Measurements from ENCODE around the gene FFAR2. TPM values are rescaled to one million over a fixed set of nuclear protein-coding genes. Genes with fewer than 3 reads are reported as not detected.
"Not testable (repeated sequence)": the region's sequence is repeated elsewhere in the genome, so short reads cannot be mapped to it uniquely, and the experiment has no call there.

The FFAR2 gene
- 2.6 TPM for total RNA-seq
- long read RNA-seq, partial matches to known transcripts: 0 of 4 reads
- long read RNA-seq, other reads (novel, unspliced or antisense): 1 of 4 reads

- no peak for TF ChIP-seq CTCF (IDR thresholded peaks at IDR 0.05)
- Histone ChIP-seq H3K4me3 (no peak within 1 kb of the TSS), H3K27me3 (no peaks in the 10 kb centered on the region), H3K4me1 (peaks cover 13% of the 10 kb centered on the region), H3K27ac (no peak within 1 kb of the TSS), H3K36me3 (no peaks in the 10 kb centered on the region), H3K9me3 (no peaks in the 10 kb centered on the region)
- intact Hi-C loops (cut with DNase I): no loop called here
- DNase-seq (no peak), ATAC-seq (no peak)
Observed at GRCh38 chr19:35447606-35448469, at the start of gene FFAR2. TSS of gene FFAR2 (plus strand) at chr19:35448257. CDS start at chr19:35449715, 1,458 bp downstream.

- Histone ChIP-seq H3K9me3 (no peaks in the 10 kb centered on the region), H3K36me3 (no peaks in the 10 kb centered on the region), H3K4me1 (peaks cover 5% of the 10 kb centered on the region), H3K27me3 (no peaks in the 10 kb centered on the region), H3K27ac (no peak overlapping the region), H3K4me3 (no peak overlapping the region)
- ATAC-seq (no peak), DNase-seq (no peak)
- intact Hi-C loops (cut with DNase I): no loop called here
- TF ChIP-seq CTCF (IDR thresholded peaks at IDR 0.05): no peak
Observed at GRCh38 chr19:35398570-35398969, 49.5 kb upstream of the FFAR2 start.

GRCh38 chr19:35399231-35399630 lies 48.8 kb upstream of the FFAR2 start:
- DNase-seq (no peak), ATAC-seq (no peak)
- H3K9me3 ChIP-seq: no peaks in the 10 kb centered on the region
- peaks cover 5% of the 10 kb centered on the region for H3K4me1 ChIP-seq
- no peak overlapping the region for H3K4me3 ChIP-seq
- H3K36me3 ChIP-seq: no peaks in the 10 kb centered on the region
- TF ChIP-seq CTCF (IDR thresholded peaks at IDR 0.05): no peak
- no peaks in the 10 kb centered on the region for H3K27me3 ChIP-seq
- H3K27ac ChIP-seq: no peak overlapping the region
- intact Hi-C loops (cut with DNase I): no loop called here

- H3K4me3 ChIP-seq: no peak overlapping the region
- no peak overlapping the region for H3K27ac ChIP-seq
- no peaks in the 10 kb centered on the region for H3K9me3 ChIP-seq
- peaks cover 5% of the 10 kb centered on the region for H3K4me1 ChIP-seq
- no peak for ATAC-seq
- no peaks in the 10 kb centered on the region for H3K36me3 ChIP-seq
- no peak for DNase-seq
- no peak for TF ChIP-seq CTCF (IDR thresholded peaks at IDR 0.05)
- intact Hi-C loops (cut with DNase I): no loop called here
- H3K27me3 ChIP-seq: no peaks in the 10 kb centered on the region
Observed at GRCh38 chr19:35399948-35400772, 47.9 kb upstream of the FFAR2 start.

- Histone ChIP-seq H3K4me1 (peaks cover 2% of the 10 kb centered on the region), H3K27me3 (no peaks in the 10 kb centered on the region), H3K4me3 (no peak overlapping the region), H3K36me3 (no peaks in the 10 kb centered on the region), H3K9me3 (no peaks in the 10 kb centered on the region), H3K27ac (no peak overlapping the region)
- TF ChIP-seq CTCF (IDR thresholded peaks at IDR 0.05): no peak
- DNase-seq (no peak), ATAC-seq (no peak)
- intact Hi-C loops (cut with DNase I): no loop called here
Observed at GRCh38 chr19:35400773-35401100, 47.3 kb upstream of the FFAR2 start.

- H3K9me3 ChIP-seq; H3K4me1 ChIP-seq; H3K4me3 ChIP-seq; DNase-seq; intact Hi-C loops (cut with DNase I); H3K27me3 ChIP-seq; H3K36me3 ChIP-seq; ATAC-seq; H3K27ac ChIP-seq: not testable (repeated sequence)
Observed at GRCh38 chr19:35401416-35401815, 46.6 kb upstream of the FFAR2 start.
